Measurements from ENCODE around the gene PIGQ. TPM values are rescaled to one million over a fixed set of nuclear protein-coding genes. Genes with fewer than 3 reads are reported as not detected.

The PIGQ gene
- 24.6 and 27.7 TPM in 2 replicates for total RNA-seq

DNA sequence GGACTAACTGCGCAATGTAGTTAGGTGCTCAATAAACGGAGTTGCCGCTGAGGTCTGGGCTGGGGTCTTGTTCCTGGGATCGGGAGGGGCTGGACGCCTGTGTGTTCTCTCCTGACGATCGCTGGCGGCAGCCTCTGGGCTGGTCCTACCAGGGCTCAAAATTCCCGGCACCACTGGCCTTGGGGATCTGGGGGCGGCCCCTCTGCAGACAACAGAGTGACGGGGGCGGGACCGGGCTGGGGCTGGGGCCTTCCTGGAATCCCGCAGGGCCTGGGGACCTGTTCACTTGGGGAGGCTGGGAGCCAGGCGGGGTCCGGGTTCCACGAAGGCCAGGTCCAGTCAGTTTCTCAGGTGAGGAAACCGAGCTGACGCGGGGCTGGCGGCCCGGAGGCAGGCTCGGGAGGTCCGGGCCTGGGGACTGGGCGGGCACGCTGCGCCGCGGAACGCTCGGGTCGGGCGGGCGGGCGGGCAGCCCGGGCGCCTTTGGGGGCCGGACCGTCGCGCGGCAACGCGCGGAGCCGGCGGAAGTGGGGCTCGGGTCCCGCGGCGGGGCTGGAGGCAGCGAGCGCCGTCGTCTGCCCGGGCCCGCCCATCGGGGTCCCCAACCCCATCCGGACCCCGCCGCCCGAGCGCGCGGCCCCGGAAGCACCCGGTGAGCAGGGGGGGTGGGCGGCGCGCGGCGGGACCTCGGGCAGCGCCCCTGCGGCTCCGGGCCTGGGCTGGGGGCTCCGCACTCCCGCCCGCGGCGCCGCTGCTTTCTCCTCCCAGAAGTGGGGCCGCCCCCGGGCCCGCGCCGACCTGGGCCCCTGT is at the start of gene PIGQ:
PIGQ (plus strand) TSS at position 524 of the 810 bp plus-strand sequence. CDS start 4,107 bp downstream, outside the sequence.

DNA sequence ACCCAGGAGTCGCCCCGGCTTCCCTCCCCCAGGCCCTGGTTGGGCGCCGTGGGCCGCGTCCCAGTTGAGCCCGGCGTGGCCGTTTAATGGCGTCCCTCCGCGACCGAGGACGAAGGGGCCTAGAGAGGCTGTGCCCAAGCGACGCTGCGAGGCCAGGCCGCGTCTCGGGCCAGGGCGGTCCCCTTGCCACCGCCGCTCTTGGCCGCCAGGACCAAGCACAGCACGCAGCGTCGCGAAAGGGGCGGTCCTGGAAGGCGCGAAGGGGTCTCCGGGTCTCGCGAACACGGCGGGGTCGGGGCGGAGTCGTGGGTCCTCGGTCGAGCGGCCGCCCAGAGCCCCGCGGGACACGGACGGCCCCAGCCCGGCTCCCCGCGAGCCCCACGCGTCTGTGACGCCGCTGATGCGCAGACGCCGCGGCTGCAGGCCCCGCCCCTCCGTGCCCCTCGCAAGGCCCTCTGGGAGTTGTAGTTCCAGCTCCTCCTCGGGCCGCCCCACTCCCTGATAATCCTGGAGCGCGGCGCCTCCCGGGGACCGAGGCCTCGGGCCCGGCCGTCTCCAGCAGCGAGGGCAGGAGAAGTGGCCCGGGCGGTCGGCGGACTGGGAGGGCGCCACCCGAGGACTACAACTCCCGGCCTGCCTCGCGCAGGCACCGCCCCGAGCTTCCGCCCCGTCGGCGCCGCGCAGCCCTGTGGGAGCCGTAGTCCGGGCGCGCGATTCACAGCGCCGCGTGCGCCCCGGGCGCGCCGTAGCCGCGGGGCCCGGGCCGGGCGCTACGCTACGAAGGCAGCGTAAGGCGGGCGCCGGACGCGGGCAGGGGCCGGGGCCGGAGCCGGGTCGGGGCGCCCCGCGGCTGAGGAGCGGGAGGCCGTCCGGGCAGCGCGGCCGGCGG is 42.5 kb upstream of the PIGQ start, which contains the start of gene CAPN15:
CAPN15 (plus strand) TSS at position 698 of the 889 bp plus-strand sequence. CDS start 19,127 bp downstream, outside the sequence.

DNA sequence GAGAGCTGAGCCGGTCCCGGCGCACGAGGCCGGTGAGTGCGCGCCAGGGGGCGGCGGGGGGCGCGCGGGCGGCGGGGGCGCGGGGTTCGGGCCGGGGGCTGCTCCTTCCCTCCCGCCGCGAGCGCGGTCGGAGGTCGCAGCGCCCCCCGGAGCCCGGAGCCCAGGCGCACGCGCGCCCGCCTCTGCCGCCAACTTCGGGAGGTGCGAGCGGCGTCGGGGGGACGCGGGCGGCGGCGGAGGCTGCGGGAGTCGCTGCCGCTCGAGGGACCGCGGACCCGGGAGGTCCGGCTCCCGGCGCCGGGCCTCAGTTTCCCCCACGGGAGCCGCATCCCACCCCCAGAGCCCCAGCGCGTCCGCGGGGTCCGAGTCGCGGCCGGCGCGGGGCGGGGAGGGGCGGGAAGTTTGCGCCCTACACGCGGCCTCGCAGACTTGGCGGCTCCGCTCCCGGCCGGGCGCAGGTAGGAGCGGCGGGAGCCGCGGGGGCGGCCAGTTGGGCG is 9.5 kb upstream of the PIGQ start, which contains the start of gene PRR35:
PRR35 (plus strand) TSS at position 191 of the 497 bp plus-strand sequence. CDS start 2,901 bp downstream, outside the sequence.

DNA sequence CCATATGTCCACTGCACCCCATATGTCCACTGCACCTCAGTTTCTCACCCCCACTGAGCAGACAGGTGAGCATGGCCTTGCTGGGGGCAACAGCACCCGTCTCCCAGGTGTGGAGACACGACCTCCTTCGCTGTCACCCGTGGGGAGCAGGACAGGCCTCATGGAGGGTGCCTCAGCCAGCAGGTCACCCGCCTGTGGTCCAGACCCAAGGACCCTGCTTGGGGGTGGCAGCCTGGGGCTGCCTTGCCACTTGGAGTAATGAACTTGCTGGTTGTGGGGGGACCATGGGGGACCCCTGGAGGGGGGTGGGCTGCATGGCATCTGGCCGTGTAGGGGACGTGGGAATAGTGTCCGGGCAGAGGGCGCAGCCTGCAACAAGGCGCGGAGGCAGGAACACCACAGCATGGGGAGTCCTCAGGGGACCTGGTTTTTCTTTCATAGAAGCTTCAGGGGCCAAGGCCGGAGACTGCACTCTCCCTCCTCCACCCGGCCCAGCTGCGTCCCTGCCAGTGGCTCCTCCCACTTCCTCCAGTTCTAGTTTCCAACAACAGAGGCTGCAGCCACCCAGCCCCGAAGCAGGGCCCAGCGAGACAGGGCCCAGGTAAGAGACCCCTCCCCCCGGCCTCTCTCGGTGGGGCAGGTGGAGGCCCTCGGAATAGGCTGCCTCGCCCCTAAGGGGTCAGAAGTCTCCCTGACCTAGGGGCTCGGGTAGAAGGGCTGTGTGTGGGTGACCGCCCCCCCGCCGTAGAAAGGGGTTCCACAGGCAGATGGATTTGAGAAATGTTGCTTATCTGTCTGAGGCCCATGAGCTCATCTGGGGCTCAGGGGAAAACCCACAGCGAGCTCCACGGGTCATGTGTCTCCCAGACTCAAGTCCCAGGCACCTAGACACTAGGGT is 3.0 kb upstream of the PIGQ start, which contains the start of gene NHLRC4:
NHLRC4 (plus strand) TSS at position 531 of the 898 bp plus-strand sequence. CDS start 1,043 bp downstream, outside the sequence.

DNA sequence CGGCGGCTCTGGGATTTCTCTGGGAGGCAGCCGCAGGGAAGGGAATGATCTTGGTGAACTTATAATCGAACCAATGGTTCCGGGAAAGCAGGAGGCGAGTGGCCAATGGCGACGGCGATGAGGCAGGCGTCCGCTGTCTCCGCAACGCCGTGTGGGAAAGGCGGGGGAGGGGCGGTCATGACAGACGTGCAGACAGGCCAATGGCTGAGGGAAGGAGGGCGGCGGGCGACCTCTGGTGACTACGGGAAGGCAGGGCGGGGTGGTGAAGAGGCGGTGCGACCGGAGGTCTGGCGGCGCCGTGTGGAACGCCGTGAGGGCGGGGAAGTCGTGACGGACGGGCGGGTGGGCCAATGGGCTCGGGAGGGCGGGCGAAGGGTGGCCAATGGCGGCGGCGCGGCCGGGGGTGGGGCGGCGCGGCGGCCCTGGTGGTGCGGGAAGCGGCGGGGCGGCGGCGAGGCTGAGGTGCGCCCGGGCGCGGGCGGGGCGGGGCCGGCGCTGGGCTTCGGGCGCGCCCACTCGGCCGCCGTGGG is 20.0 kb downstream of the PIGQ start, which contains the start of gene RAB40C:
RAB40C (plus strand) TSS at position 409 of the 530 bp plus-strand sequence. CDS start 226 bp downstream, outside the sequence.

DNA sequence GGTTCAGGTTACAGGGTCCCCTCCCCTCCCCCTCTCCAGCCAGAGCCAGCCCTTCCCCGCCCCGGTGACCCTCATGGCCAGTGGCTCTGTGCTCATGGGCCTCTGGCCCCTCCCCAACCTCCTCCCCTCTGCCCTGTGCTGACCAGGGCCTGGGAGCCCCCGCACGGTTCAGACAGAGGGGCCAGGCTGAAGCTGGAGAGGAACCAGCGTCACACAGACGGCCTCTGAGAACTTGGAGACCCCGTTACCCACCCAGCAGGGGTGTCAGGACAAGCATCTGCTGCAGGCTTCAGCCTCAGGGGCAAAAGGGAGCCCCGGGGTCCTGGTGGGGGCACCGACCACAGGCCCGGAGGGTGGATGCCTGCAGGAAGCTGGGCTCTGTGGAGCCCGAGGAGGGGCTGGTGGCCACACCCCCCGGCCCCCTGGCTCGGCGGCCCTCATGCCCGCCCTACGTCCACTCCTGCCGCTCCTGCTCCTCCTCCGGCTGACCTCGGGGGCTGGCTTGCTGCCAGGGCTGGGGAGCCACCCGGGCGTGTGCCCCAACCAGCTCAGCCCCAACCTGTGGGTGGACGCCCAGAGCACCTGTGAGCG is 61.1 kb downstream of the PIGQ start, which contains the start of gene WFIKKN1:
WFIKKN1 (plus strand) TSS at position 171 of the 591 bp plus-strand sequence; CDS start at position 440, 269 bp downstream.

Other genes starting within 250 kb of the PIGQ start
- gene AXIN1, start 217.2 kb upstream of the PIGQ start, total RNA-seq, result 55.6 and 67.0 TPM in 2 replicates
- gene MRPL28, start 199.4 kb upstream of the PIGQ start, total RNA-seq, result 96.9 and 101 TPM in 2 replicates
- 53.5 and 73.5 TPM in 2 replicates for gene PGAP6, start 188.0 kb upstream of the PIGQ start, total RNA-seq
- 50.5 and 74.5 TPM in 2 replicates for gene NME4, start 172.8 kb upstream of the PIGQ start, total RNA-seq
- gene DECR2, start 168.1 kb upstream of the PIGQ start, total RNA-seq, result 5.3 and 11.1 TPM in 2 replicates
- 9.2 and 15.2 TPM in 2 replicates for gene RAB11FIP3, start 144.3 kb upstream of the PIGQ start, total RNA-seq
- gene CAPN15, start 42.3 kb upstream of the PIGQ start, total RNA-seq, result 48.8 and 50.6 TPM in 2 replicates
- not detected in 2 replicates for gene PRR35, start 9.6 kb upstream of the PIGQ start, total RNA-seq
- gene NHLRC4, start 3.0 kb upstream of the PIGQ start, total RNA-seq, result under 0.01 TPM in 1 of 2 replicates, not detected in the other
- gene RAB40C, start 20.1 kb downstream of the PIGQ start, total RNA-seq, result 15.7 and 19.2 TPM in 2 replicates
- gene WFIKKN1, start 61.0 kb downstream of the PIGQ start, total RNA-seq, result 0.21 and 0.24 TPM in 2 replicates
- gene METTL26, start 66.3 kb downstream of the PIGQ start, total RNA-seq, result 86.1 and 148 TPM in 2 replicates
- gene MCRIP2, start 71.9 kb downstream of the PIGQ start, total RNA-seq, result 55.4 and 57.3 TPM in 2 replicates
- 8.7 and 10.7 TPM in 2 replicates for gene WDR90, start 79.4 kb downstream of the PIGQ start, total RNA-seq
- gene RHOT2, start 98.2 kb downstream of the PIGQ start, total RNA-seq, result 46.5 and 56.1 TPM in 2 replicates
- 7.0 and 19.2 TPM in 2 replicates for gene RHBDL1, start 105.7 kb downstream of the PIGQ start, total RNA-seq
- gene STUB1, start 110.4 kb downstream of the PIGQ start, total RNA-seq, result 145 and 166 TPM in 2 replicates
- gene JMJD8, start 114.4 kb downstream of the PIGQ start, total RNA-seq, result 24.8 and 27.5 TPM in 2 replicates
- 3.1 and 3.8 TPM in 2 replicates for gene WDR24, start 120.4 kb downstream of the PIGQ start, total RNA-seq
- 0.21 and 0.72 TPM in 2 replicates for gene FBXL16, start 135.8 kb downstream of the PIGQ start, total RNA-seq
- gene METRN, start 145.2 kb downstream of the PIGQ start, total RNA-seq, result 191 and 218 TPM in 2 replicates
- 34.0 and 42.0 TPM in 2 replicates for gene ANTKMT, start 151.2 kb downstream of the PIGQ start, total RNA-seq
- gene CCDC78, start 156.5 kb downstream of the PIGQ start, total RNA-seq, result 0.85 and 2.2 TPM in 2 replicates
- 28.6 and 44.1 TPM in 2 replicates for gene HAGHL, start 157.1 kb downstream of the PIGQ start, total RNA-seq
- gene CIAO3, start 171.0 kb downstream of the PIGQ start, total RNA-seq, result 37.1 and 46.3 TPM in 2 replicates
- gene MSLN, start 190.8 kb downstream of the PIGQ start, total RNA-seq, result 9.0 and 15.4 TPM in 2 replicates
- 31.3 and 38.1 TPM in 2 replicates for gene RPUSD1, start 218.4 kb downstream of the PIGQ start, total RNA-seq
- gene CHTF18, start 218.7 kb downstream of the PIGQ start, total RNA-seq, result 2.8 and 8.4 TPM in 2 replicates
- gene GNG13, start 230.8 kb downstream of the PIGQ start, total RNA-seq, result not detected in 2 replicates